IPS-NIHi11 (cell line): Measurements from ENCODE around the gene B4GALNT1.
"Not testable (repeated sequence)": the region's sequence is repeated elsewhere in the genome, so short reads cannot be mapped to it uniquely, and the experiment has no call there.

Experiments
- DNase-seq: peaks from one replicate; pipeline ENCODE4 v3.0.0; 2012; ENCODE audit warnings: mixed read lengths, low spot score

B4GALNT1 gene

DNA sequence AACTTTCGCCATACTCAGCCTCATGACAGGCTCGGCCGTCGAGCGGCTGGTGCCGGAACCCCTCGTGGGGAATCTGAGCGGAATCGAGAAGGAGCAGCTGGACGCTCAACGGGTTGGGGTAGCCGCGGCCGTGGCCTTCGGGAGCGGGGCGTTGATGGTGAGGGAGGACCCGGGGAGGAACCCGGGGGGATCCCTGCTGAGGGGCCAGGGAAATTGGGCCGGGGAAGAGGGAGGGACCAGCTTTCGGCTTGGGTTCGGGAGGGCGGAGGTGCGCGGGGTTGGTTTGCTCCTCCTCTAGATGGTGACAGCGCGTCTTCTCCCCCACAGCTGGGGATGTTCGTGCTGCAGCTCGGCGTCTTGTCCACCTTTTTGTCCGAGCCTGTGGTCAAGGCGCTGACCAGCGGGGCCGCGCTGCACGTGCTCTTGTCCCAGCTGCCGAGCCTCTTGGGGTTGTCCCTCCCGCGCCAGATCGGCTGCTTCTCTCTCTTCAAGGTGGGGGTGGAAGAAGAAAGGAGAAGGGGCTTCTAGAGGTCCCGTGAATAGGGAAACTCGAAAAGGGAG is 12.0 kb downstream of the B4GALNT1 start:
- DNase-seq: peak; percentile 61

DNA sequence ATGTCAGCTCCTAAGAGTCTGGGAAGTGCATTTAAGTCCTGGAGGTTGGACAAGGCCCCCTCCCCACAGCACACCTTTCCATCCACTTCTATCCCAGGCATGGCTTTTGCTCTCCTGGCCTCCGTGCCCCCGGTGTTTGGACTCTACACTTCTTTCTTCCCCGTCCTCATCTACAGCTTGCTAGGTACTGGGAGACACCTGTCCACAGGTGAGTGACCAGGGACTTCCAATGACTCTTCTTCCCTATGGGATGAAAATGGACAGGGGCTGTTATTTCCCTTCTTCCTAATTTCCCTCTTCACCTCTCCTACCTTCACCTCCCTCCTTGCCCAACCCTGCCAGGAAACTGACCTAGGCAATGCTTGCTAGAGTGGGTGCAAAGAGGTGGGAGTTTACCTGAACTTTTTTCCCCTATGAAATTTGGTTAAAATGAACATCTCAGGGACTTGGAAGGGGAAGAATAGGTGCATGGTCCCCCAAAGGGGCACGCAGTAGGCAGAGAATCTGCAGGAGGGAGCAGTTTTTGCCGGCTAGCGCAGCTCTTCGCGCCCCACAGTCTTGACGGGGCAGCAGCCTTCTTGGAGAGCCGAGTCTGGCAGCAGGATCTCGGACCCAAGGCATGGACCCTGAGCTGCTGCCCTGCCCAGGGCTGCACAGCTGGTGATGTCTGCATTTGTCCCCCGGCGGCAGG is 12.6 kb downstream of the B4GALNT1 start:
- DNase-seq: no peak

DNA sequence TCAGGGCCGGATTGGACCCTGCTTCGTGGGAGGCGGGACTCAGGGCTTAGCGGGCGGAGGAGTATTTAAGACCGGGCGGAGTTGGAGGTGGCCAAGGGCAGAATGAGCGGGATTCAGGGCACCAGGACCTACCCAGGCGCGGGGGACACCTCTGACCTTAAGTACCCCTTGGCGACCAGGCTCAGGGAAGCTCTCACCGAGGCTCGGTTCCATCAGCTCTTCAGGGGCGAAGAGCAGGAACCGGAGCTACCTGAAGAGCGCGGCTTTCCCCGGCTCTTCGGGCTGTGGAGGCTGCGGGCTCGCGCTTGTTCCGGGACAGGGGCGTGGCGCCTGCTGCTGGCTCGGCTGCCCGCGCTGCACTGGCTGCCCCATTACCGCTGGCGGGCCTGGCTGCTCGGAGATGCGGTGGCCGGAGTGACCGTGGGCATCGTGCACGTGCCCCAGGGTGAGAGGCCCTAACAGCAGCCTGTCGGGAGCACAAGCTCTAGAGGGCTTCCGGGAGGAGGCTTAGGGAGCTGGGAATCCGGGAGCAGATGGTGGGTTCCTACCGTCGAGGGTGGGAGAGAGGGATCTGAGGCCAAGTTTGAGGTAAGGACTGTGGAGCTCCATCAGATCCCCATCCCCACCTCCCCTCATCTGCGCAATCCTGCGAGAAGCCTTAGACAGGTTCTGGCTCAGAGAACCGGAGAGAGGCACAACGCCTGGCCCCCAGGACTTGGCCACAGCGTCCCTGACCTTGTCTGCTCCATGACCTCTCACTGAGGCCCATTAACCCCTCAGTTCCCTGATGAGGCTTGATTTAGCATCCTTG is 13.4 kb downstream of the B4GALNT1 start:
- DNase-seq: peak; percentile 65

DNA sequence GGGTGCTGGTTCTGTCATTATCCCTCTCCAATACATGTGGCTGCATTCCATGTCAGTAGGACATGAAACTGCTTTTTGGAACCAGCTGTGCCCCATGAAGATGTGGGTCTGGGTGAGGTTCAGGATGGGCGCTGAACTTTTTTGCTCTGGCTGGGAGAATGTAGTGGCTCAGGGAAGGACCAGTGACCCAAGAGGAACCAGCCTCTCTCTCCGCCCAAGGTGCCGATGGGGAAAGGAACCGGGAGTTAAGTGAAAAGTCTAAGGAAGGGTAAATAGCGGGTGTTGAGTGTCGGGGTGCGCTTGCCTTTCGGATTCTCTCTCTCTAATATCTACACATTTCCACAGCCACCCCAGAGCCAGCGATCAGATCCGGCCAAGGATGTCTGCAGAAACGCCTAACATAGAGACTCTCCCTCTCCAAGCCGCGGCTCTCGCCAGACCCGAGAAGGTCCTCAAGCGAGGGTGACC is 14.0 kb downstream of the B4GALNT1 start:
- DNase-seq: no peak

DNA sequence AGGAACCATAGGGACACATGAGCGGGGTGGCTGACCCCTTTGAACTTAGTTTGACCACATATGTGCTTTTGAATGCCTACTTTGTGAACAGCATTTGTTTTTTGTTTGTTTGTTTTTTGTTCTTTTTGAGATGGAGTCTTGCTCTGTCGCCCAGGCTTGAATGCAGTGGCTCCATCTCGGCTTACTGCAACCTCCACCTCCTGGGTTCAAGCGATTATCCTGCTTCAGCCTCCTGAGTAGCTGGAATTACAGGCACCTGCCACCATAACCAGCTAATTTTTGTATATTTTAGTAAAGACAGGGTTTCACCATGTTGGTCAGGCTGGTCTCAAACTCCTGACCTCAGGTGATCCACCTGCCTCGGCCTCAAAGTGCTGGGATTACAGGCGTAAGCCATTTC is 14.6 kb downstream of the B4GALNT1 start:
- DNase-seq: not testable (repeated sequence)

DNA sequence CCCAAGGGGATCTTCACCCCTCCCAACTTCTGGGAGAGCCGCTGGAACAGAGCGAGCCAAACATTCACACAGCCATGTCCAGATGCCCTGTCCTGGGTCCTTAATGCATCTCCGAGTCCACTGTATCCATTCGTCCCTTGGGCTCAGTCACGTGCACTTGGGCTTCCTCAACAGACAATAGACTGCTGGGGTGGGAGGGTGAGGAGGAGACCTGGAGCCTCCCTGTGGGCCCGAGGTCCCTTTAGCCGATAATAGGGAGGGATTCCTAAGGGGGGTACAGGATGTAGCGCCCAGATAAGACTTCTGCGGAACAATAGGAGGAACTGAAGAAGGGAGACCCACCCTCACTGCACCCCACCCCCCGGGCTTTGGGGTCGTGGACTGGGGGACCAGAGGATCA is 15.1 kb downstream of the B4GALNT1 start:
- DNase-seq: no peak

GRCh38 chr12:57616383-57617101 is 16.5 kb downstream of the B4GALNT1 start:
- no peak for DNase-seq

DNA sequence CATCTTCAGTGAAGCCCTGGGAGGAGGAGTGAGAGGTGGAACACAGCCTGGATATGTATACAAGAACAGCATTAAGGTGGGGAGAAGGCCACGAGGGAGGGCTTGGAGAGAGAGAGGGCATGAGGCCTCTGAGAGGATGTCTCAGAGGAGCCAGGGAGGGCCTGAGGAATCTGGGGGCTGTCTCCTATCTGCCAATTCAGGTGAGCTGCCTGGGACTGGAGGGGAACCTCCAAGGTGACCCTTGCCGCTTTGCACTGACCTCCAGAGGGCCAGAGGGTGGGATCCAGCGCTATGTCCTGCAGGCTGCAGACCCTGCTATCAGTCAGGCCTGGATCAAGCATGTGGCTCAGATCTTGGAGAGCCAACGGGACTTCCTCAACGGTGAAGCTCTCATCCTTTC is 17.4 kb downstream of the B4GALNT1 start:
- no peak for DNase-seq

DNA sequence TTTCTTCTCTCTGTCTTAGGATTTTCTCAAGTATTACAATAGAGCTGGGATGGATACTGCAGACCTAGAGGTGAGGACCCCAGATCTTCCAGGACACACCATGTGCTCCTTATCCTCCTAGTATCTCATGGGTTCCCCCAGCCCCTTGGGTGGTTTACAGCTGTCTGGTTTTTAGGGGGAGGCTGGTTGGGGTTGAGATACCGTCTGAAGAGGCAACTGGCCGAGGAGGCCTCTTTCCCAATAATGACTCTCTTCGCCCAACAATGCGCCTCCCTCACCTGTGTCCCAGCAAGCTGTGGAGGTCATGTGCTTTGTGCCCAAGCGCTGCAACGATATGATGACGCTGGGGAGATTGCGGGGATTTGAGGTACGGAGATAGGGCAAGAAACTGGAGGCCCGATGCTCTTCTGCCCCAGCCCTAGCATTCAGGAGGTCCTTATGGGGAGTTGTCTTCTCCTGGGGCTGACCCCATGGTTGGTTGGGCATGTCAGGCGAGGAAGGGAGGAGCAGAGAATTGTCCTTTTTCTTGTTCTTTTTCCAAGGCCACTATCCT is 18.0 kb downstream of the B4GALNT1 start:
- DNase-seq: no peak

DNA sequence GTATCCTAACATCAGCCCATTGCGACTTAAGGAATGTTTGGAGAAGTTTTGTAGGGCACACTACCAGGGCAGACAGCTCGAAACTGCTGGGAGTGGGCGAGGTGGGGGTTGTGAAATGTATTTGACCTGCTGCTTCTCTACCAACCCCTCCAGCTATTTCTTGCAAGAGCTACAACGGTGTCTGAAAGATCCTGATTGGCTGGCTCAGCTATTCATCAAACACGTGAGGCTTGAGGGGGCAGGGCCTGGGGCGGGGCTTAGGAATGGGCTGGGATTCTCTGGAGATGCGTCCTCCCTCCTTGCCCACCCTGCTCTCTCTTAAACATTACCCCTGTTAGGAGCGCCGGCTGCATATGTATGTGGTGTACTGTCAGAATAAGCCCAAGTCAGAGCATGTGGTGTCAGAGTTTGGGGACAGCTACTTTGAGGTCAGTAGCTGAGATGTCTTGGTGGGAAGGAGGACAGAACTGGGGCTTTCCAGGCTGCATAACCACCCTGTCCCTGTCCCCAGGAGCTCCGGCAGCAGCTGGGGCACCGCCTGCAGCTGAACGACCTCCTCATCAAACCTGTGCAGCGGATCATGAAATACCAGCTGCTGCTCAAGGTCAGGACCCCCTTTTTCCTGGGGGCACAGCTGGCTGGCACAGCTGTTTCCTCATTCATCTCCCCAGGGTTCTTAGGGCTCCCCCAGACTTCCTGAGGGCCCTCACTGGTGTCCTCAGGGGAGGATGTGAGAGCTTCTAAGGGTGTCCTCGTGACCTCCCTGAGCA is 18.6 kb downstream of the B4GALNT1 start:
- DNase-seq: peak; percentile 83

GRCh38 chr12:57613427-57614109 is 19.4 kb downstream of the B4GALNT1 start:
- DNase-seq: no peak

GRCh38 chr12:57612711-57613426 is 20.1 kb downstream of the B4GALNT1 start:
- DNase-seq: no peak

GRCh38 chr12:57611827-57612710 is 20.9 kb downstream of the B4GALNT1 start:
- DNase-seq: no peak

DNA sequence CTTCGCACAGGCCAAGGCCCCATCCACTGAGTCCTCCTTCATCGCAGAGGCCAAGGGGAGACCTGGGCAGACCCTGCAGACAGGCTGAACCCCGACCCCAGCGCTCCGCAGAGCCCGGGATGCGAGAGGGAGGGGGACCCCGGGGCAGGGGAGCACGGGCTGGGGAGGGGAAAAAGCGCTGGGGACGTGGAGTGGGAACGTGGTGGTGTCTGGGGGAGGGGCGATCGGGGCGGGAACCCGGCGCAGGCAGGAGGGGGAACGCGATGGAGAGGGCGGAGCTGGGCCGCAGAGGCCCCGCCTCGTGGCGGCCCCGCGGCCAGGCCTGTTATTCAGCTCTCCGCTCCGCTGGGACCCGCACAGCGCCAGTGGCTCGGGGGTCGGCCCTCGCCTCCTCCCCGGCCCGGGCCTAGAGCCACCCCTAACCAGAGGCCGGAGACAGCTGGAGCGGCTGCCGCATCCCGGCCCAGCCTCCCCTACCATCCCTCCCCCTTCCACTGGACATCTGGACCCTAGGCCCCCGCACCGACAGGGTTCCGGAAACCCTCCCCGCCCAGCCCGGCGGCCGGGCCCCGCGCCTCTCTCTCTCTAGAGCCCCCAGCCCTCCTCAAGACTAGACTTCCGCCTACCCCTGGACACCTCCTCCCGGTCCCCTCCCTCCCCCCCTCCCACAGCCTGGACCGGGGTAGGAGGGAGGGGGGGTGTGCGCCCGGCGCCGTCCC is 21.7 kb downstream of the B4GALNT1 start, which contains the start of gene ARHGEF25:
Gene ARHGEF25, plus strand, starts transcription at position 328 of the 719 bp plus-strand sequence. CDS start 460 bp downstream, outside the sequence.
- DNase-seq: peak; percentile 94

- DNase-seq: peak; percentile 46
Observed at GRCh38 chr12:57610554-57611107, 22.4 kb downstream of the B4GALNT1 start.

- DNase-seq: no peak
Observed at GRCh38 chr12:57609781-57610553, 23.0 kb downstream of the B4GALNT1 start.
